Liver (tissue), 9 donors: ENCODE data around the gene EBPL. TPM values are rescaled to one million over a fixed set of nuclear protein-coding genes. Genes with fewer than 3 reads are reported as not detected.
A peak's percentile ranks its signal among the peaks of the same experiment; 100 is the strongest.

Experiments used
- DNase-seq: peaks from one replicate; pipeline ENCODE4 v3.0.0-alpha.2; 2017; ENCODE audit warnings: low spot score
- H3K27ac ChIP-seq, 2 donors: one replicate each; pipeline ENCODE4 v1.7.0; 2013; ENCODE audit warnings: inconsistent platforms in 2 of 2, low read length in 2 of 2, control low read depth in 1 of 2, low read depth in 1 of 2, mild to moderate bottlenecking in 1 of 2
- H3K27me3 ChIP-seq, 4 donors: one replicate each; pipeline versions ENCODE4 v1.6.1 to v1.7.0; 2013; ENCODE audit warnings: low read length in 3 of 4, inconsistent platforms in 1 of 4, mild to moderate bottlenecking in 1 of 4, moderate library complexity in 1 of 4; ENCODE audit not compliant: control insufficient read depth in 4 of 4, insufficient read depth in 4 of 4
- H3K36me3 ChIP-seq, 4 donors: one replicate each; pipeline versions ENCODE4 v1.6.1 to v1.7.0; 2013; ENCODE audit warnings: low read length in 3 of 4, mild to moderate bottlenecking in 3 of 4, low read depth in 1 of 4, moderate library complexity in 1 of 4; ENCODE audit not compliant: control insufficient read depth in 4 of 4, insufficient read depth in 3 of 4
- H3K4me1 ChIP-seq, 4 donors: one replicate each; pipeline versions ENCODE4 v1.6.1 to v1.7.0; 2013; ENCODE audit warnings: low read length in 3 of 4, mild to moderate bottlenecking in 3 of 4, moderate library complexity in 1 of 4; ENCODE audit not compliant: control insufficient read depth in 4 of 4, insufficient read depth in 4 of 4
- H3K4me3 ChIP-seq, 3 donors: one replicate each; pipeline versions ENCODE4 v1.6.1 to v1.7.0; 2013; ENCODE audit warnings: low read length in 3 of 3, control low read depth in 1 of 3, low read depth in 1 of 3, mild to moderate bottlenecking in 1 of 3
- H3K9ac ChIP-seq, 2 donors: one replicate each; pipeline ENCODE4 v1.7.0; 2013; ENCODE audit warnings: low read length in 2 of 2, mild to moderate bottlenecking in 2 of 2, moderate library complexity in 2 of 2, control low read depth in 1 of 2, low read depth in 1 of 2
- H3K9me3 ChIP-seq, 4 donors: one replicate each; pipeline versions ENCODE4 v1.6.1 to v1.7.0; 2013; ENCODE audit warnings: low read length in 3 of 4; ENCODE audit not compliant: control insufficient read depth in 4 of 4
- ATF3 ChIP-seq: IDR thresholded peaks from 2 replicates; pipeline ENCODE4 v1.6.1; 2016; ENCODE audit warnings: antibody characterized with exemption
- CTCF ChIP-seq: fragments of 150-350 bp; IDR thresholded peaks from 2 replicates; pipeline ENCODE4 v1.5.1; 2017; ENCODE audit warnings: improper control_type of control experiment, low read depth, low read length; ENCODE audit not compliant: missing input control
- EGR1 ChIP-seq, 2 donors: IDR thresholded peaks; 2 replicates each; pipeline ENCODE4 v1.6.1; 2016 to 2018; ENCODE audit warnings: antibody characterized with exemption in 2 of 2, low read depth in 2 of 2
- FOXA1 ChIP-seq: IDR thresholded peaks from 2 replicates; pipeline ENCODE4 v1.6.1; 2016; ENCODE audit warnings: antibody characterized with exemption
- FOXA2 ChIP-seq: IDR thresholded peaks from 2 replicates; pipeline ENCODE4 v1.6.1; 2016; ENCODE audit warnings: antibody characterized with exemption
- GABPA ChIP-seq, 2 donors: IDR thresholded peaks in 1 of 2; conservative IDR thresholded peaks in 1 of 2; 2 replicates each; pipeline ENCODE4 v1.6.1; 2016; ENCODE audit warnings: antibody characterized with exemption in 2 of 2, mild to moderate bottlenecking in 1 of 2, moderate library complexity in 1 of 2
- HNF4A ChIP-seq, 2 donors: conservative IDR thresholded peaks; 2 replicates each; pipeline ENCODE4 v1.6.1; 2016; ENCODE audit warnings: antibody characterized with exemption in 2 of 2, mild to moderate bottlenecking in 2 of 2
- HNF4G ChIP-seq: IDR thresholded peaks from 2 replicates; pipeline ENCODE4 v1.6.1; 2016; ENCODE audit warnings: antibody characterized with exemption
- JUND ChIP-seq, 2 donors: IDR thresholded peaks; 2 replicates each; pipeline ENCODE4 v1.6.1; 2016; ENCODE audit warnings: antibody characterized with exemption in 2 of 2
- RAD21 ChIP-seq, 2 donors: IDR thresholded peaks; 2 replicates each; pipeline ENCODE4 v1.6.1; 2016; ENCODE audit warnings: antibody characterized with exemption in 2 of 2, mild to moderate bottlenecking in 2 of 2
- RXRA ChIP-seq, 2 donors: IDR thresholded peaks; 2 replicates each; pipeline ENCODE4 v1.6.1; 2017 to 2018; ENCODE audit warnings: antibody characterized with exemption in 2 of 2, mild to moderate bottlenecking in 1 of 2
- SP1 ChIP-seq: IDR thresholded peaks from 2 replicates; pipeline ENCODE4 v1.6.1; 2018; ENCODE audit warnings: antibody characterized with exemption, mild to moderate bottlenecking
- WGBS: extraction: QIAGEN DNeasy Blood & Tissue Kit; methylation state at CpG from one replicate; pipeline ENCODE4 v1.1.7; 2013; 5-methylcytosine and 5-hydroxymethylcytosine counted together
- polyA plus RNA-seq, 2 donors: library from polyadenylated mRNA; stranded (reverse) in 1 of 2; unstranded in 1 of 2; fragments of 200-250 nt in 1 of 2; fragments of >200 nt in 1 of 2; fragmentation: Nextera tagmentation in 1 of 2; extraction: Ambion mirVana in 1 of 2; gene quantifications; one replicate each; pipeline versions ENCODE4 v1.2.1 to v1.2.3, GENCODE V29; 2013 to 2015
- total RNA-seq, 2 donors: library from RNA; depleted of rRNA; stranded (reverse); fragments of >200 nt; gene quantifications; one replicate each; pipeline ENCODE4 v1.2.3, GENCODE V29; 2014
- TF ChIP-seq, protein P1 (sequence below): IDR thresholded peaks from 2 replicates; pipeline ENCODE4 v1.6.1; 2016; ENCODE audit warnings: antibody characterized with exemption
- donor health status: healthy.
- donor health status: healthy.
- donor health status: healthy.
- donor health status: healthy.
- donor health status: healthy.

EBPL gene
- total and polyA plus RNA-seq, 4 donors: 44.3 to 122 (median 50.7) TPM

DNA sequence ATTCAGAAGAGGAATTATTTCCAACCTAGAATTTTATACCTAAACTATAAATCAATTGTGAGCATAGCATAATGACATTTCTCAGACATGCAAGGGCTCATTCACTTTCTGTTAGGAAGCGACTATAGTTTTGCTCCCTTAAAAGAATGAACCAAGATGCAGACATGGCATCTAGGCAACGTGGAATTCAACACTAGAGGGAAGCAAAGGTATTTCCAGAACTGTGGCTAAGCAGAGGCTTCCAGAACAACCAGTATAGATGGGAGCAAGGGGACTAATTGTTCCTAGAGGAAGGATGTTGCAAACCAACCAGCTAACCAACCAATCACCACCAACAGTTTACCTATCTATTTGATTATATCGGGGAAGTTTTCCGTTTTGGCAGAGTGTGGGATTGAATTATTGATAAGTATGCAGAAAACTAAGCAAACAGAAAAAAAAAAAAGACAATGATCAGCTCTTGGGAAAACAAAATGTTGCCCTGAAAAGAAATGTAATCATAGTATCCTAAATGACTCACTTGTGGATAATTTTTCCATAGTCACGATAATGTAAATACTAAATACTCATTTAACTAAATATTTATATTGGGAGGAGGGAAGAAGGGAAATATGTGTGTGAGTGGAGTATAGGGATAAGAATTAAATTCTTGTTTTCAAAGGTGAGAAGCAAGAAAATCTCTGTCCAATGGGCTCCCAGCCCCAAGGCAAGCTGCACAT, 41.9 kb downstream of the EBPL start:
- Histone ChIP-seq H3K27me3 (no peaks in the 10 kb centered on the region), H3K36me3 (no peaks in the 10 kb centered on the region), H3K27ac (no peak overlapping the region), H3K4me3 (no peak overlapping the region), H3K9me3 (no peaks in the 10 kb centered on the region), H3K4me1 (no peaks in the 10 kb centered on the region), H3K9ac (no peak overlapping the region)
- DNase-seq: no peak
- WGBS: 39% methylated on average over 5 of the region's 5 CpGs
- TF ChIP-seq CTCF (peak; percentile 38), FOXA2 (no peak), RAD21 (IDR thresholded peaks at IDR 0.05) (peak; percentile 70 to 74)

DNA sequence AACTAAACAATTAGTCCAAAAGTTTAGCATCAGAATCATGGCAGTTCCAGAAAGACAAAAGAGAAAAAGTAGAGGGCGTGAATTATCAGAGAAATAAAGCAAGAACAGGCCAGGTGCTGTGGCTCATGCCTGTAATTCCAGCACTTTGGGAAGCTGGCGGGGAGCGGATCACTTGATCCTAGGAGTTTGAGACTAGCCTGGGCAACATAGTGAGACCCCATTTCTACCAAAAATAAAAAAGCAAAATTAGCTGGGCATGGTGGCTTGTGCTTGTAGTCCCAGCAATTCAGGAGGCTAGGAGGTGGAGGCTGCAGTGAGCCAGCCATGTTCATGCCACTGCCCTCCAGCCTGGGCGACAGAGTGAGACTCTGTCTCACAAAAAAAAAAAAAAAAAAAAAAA, 44.6 kb downstream of the EBPL start:
- H3K9ac ChIP-seq: no peak overlapping the region
- WGBS: 92% methylated on average over 4 of the region's 4 CpGs
- H3K27ac ChIP-seq: no peak overlapping the region

GRCh38 chr13:49645451-49645850, 45.8 kb downstream of the EBPL start:
- H3K27me3 ChIP-seq: no peaks in the 10 kb centered on the region
- no peaks in the 10 kb centered on the region for H3K4me1 ChIP-seq
- TF ChIP-seq ATF3 (no peak), RXRA (IDR thresholded peaks at IDR 0.05) (no peak), EGR1 (IDR thresholded peaks at IDR 0.05; ENCODE audit: low read depth in 2 of 2) (no peak), JUND (IDR thresholded peaks at IDR 0.05) (no peak), HNF4G (no peak), HNF4A (conservative IDR thresholded peaks at IDR 0.05) (no peak)
- TF ChIP-seq, protein P1, sequence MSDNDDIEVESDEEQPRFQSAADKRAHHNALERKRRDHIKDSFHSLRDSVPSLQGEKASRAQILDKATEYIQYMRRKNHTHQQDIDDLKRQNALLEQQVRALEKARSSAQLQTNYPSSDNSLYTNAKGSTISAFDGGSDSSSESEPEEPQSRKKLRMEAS: no peak
- 80% methylated on average over 13 of the region's 13 CpGs for WGBS
- H3K27ac ChIP-seq: no peak overlapping the region
- no peak for DNase-seq
- H3K4me3 ChIP-seq: no peak overlapping the region
- no peaks in the 10 kb centered on the region for H3K9me3 ChIP-seq
- no peak overlapping the region for H3K9ac ChIP-seq
- H3K36me3 ChIP-seq: no peaks in the 10 kb centered on the region

More for the DNA sequence above, 44.6 kb downstream of the EBPL start:
- Histone ChIP-seq H3K4me1 (no peaks in the 10 kb centered on the region), H3K36me3 (no peaks in the 10 kb centered on the region), H3K4me3 (no peak overlapping the region), H3K9me3 (no peaks in the 10 kb centered on the region), H3K27me3 (no peaks in the 10 kb centered on the region)
- no peak for DNase-seq
- TF ChIP-seq SP1: no peak
- TF ChIP-seq EGR1 (IDR thresholded peaks at IDR 0.05; ENCODE audit: low read depth in 2 of 2): no peak
- no peak for TF ChIP-seq RAD21 (IDR thresholded peaks at IDR 0.05)
- TF ChIP-seq RXRA (IDR thresholded peaks at IDR 0.05): no peak
- no peak for TF ChIP-seq FOXA2
- no peak for TF ChIP-seq GABPA (IDR thresholded peaks at IDR 0.05 in 1 of 2, conservative IDR thresholded peaks at IDR 0.05 in 1 of 2)
- TF ChIP-seq FOXA1: no peak
